PFSK-1 (cell line): ENCODE data around the gene B4GALT6.

Experiments
- POLR2AphosphoS5 ChIP-seq: IDR thresholded peaks from 2 replicates; pipeline ENCODE4 v1.6.1; 2012; ENCODE audit warnings: low read depth, mild to moderate bottlenecking, control low read depth, low read length, moderate library complexity
- REST ChIP-seq, 2 experiments: IDR thresholded peaks; 2 replicates each; pipeline versions ENCODE4 v1.6.1 to v1.8.0; 2011 to 2012; ENCODE audit warnings: low read depth in 2 of 2, low read length in 2 of 2, control low read depth in 1 of 2, inconsistent platforms in 1 of 2, mild to moderate bottlenecking in 1 of 2, moderate library complexity in 1 of 2; ENCODE audit not compliant: insufficient read depth in 1 of 2
- SIN3A ChIP-seq: IDR thresholded peaks from 2 replicates; pipeline ENCODE4 v1.6.1; 2012; ENCODE audit warnings: mild to moderate bottlenecking, low read length, moderate library complexity, borderline replicate concordance; ENCODE audit not compliant: insufficient read depth
- TAF1 ChIP-seq: IDR thresholded peaks from 2 replicates; pipeline ENCODE4 v1.6.1; 2012; ENCODE audit warnings: low read length, control low read depth, borderline replicate concordance; ENCODE audit not compliant: insufficient read depth

DNA sequence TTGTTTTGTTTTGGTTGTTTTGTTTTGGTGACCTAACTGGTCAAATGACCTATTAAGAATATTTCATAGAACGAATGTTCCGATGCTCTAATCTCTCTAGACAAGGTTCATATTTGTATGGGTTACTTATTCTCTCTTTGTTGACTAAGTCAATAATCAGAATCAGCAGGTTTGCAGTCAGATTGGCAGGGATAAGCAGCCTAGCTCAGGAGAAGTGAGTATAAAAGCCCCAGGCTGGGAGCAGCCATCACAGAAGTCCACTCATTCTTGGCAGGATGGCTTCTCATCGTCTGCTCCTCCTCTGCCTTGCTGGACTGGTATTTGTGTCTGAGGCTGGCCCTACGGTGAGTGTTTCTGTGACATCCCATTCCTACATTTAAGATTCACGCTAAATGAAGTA, 92.8 kb downstream of the B4GALT6 start, which contains the start of gene TTR:
- TF ChIP-seq POLR2AphosphoS5 (no peak), SIN3A (no peak), TAF1 (no peak), REST (IDR thresholded peaks at IDR 0.05; ENCODE audit: insufficient read depth in 1 of 2, low read depth in 2 of 2, low read length in 2 of 2) (no peak)
